Esophagus muscularis mucosa (tissue), 4 donors: ENCODE measurements around the gene PLCD3. TPM values are rescaled to one million over a fixed set of nuclear protein-coding genes. Genes with fewer than 3 reads are reported as not detected.

Source experiments
- DNase-seq: peaks from one replicate; pipeline ENCODE4 v3.0.0-alpha.2; 2017; ENCODE audit errors: extremely low spot score
- H3K27ac ChIP-seq, 4 donors: fragments of 200-600 bp; sonication (generic); replicated peaks in 1 of 4; 1 replicate in 3 of 4; 2 replicates in 1 of 4; pipeline ENCODE4 v1.5.1; 2016 to 2019; ENCODE audit warnings: mild to moderate bottlenecking in 1 of 4
- H3K27me3 ChIP-seq, 4 donors: fragments of 200-600 bp; sonication (generic); one replicate each; pipeline versions ENCODE4 v1.5.1 to v1.6.0; 2016 to 2019
- H3K36me3 ChIP-seq, 4 donors: fragments of 200-600 bp; sonication (generic); one replicate each; pipeline ENCODE4 v1.5.1; 2016 to 2019
- H3K4me1 ChIP-seq, 4 donors: fragments of 200-600 bp; sonication (generic); one replicate each; pipeline ENCODE4 v1.5.1; 2016 to 2019
- H3K4me3 ChIP-seq, 4 donors: fragments of 200-600 bp; sonication (generic); 1 replicate in 2 of 4; 2 replicates in 2 of 4; pipeline ENCODE4 v1.5.1; 2016 to 2019; ENCODE audit warnings: mild to moderate bottlenecking in 4 of 4, moderate library complexity in 1 of 4
- H3K9me3 ChIP-seq, 4 donors: fragments of 200-600 bp; sonication (generic); 1 replicate in 3 of 4; 2 replicates in 1 of 4; pipeline ENCODE4 v1.5.1; 2016 to 2019
- EP300 ChIP-seq: sonication (generic); formaldehyde crosslinking; IDR thresholded peaks from one replicate; pipeline ENCODE4 v1.6.1; 2017; ENCODE audit warnings: antibody characterized with exemption
- POLR2A ChIP-seq: fragments of 450-650 bp; IDR thresholded peaks from one replicate; pipeline ENCODE4 v1.6.1; 2017; ENCODE audit warnings: antibody characterized with exemption, moderate library complexity, mild to moderate bottlenecking, low read depth
- POLR2AphosphoS5 ChIP-seq, 2 donors: sonication (generic); formaldehyde crosslinking; IDR thresholded peaks; one replicate each; pipeline ENCODE4 v1.6.1; 2017; ENCODE audit warnings: antibody characterized with exemption in 2 of 2
- WGBS: methylation state at CpG from one replicate; pipeline ENCODE4 v1.1.5; 2018; 5-methylcytosine and 5-hydroxymethylcytosine counted together
- intact Hi-C: fragments of 100-400 bp; cut with DNase I; formaldehyde crosslinking; loops from one replicate; pipeline ENCODE4 v1.15.1; 2023
- total RNA-seq, 4 donors: library from RNA; depleted of rRNA; stranded (reverse); fragments of >200 nt; gene quantifications; one replicate each; pipeline versions ENCODE4 v1.1.0 to v1.2.1, GENCODE V29; 2016
- TF ChIP-seq, protein P1 (sequence below), 3 experiments: fragments of 200-600 bp in 2 of 3; fragments of 450-650 bp in 1 of 3; sonication (generic) in 2 of 3; IDR thresholded peaks; one replicate each; pipeline ENCODE4 v1.5.1; 2017 to 2019; ENCODE audit warnings: antibody characterized with exemption in 3 of 3, mild to moderate bottlenecking in 2 of 3, moderate library complexity in 1 of 3

The PLCD3 gene, protein sequence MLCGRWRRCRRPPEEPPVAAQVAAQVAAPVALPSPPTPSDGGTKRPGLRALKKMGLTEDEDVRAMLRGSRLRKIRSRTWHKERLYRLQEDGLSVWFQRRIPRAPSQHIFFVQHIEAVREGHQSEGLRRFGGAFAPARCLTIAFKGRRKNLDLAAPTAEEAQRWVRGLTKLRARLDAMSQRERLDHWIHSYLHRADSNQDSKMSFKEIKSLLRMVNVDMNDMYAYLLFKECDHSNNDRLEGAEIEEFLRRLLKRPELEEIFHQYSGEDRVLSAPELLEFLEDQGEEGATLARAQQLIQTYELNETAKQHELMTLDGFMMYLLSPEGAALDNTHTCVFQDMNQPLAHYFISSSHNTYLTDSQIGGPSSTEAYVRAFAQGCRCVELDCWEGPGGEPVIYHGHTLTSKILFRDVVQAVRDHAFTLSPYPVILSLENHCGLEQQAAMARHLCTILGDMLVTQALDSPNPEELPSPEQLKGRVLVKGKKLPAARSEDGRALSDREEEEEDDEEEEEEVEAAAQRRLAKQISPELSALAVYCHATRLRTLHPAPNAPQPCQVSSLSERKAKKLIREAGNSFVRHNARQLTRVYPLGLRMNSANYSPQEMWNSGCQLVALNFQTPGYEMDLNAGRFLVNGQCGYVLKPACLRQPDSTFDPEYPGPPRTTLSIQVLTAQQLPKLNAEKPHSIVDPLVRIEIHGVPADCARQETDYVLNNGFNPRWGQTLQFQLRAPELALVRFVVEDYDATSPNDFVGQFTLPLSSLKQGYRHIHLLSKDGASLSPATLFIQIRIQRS
- 100 to 1,000 TPM in 2 of 4 donors, 10 to 100 TPM in 2; 49.4 to 154 (median 106) TPM for total RNA-seq

DNA sequence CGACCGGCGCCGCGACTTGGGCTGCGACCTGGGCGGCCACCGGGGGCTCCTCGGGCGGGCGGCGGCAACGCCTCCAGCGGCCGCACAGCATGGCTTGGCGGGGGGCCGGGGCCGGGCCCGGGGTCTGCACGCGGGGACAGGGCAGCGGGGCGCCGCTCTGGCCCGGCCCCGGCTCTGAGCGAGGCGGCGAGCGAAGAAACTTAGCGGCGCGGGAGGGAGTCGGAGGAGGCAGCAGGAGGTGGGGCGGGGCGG is at the start of gene PLCD3:
TSS of gene PLCD3 (minus strand) at position 196 of the 252 bp plus-strand sequence. CDS start at position 91, 105 bp downstream.
- intact Hi-C loops = loop anchor here (5.0 kb wide), 4 partner anchors 35 to 355 kb away; no protein-coding TSS in a partner anchor
- peaks cover 57 to 79% (median 69%) of the 10 kb centered on the region in 4 donors for H3K4me1 ChIP-seq
- no peaks in the 10 kb centered on the region for H3K9me3 ChIP-seq
- no peak for DNase-seq
- no CpG with 5 or more reads among the region's 36 CpGs for WGBS
- H3K27ac ChIP-seq = peak within 1 kb of the TSS; percentile 97 to 99 (median 98)
- TF ChIP-seq POLR2AphosphoS5 (IDR thresholded peaks at IDR 0.05) = no peak
- no peak for TF ChIP-seq EP300
- no peak for TF ChIP-seq POLR2A
- TF ChIP-seq, protein P1, sequence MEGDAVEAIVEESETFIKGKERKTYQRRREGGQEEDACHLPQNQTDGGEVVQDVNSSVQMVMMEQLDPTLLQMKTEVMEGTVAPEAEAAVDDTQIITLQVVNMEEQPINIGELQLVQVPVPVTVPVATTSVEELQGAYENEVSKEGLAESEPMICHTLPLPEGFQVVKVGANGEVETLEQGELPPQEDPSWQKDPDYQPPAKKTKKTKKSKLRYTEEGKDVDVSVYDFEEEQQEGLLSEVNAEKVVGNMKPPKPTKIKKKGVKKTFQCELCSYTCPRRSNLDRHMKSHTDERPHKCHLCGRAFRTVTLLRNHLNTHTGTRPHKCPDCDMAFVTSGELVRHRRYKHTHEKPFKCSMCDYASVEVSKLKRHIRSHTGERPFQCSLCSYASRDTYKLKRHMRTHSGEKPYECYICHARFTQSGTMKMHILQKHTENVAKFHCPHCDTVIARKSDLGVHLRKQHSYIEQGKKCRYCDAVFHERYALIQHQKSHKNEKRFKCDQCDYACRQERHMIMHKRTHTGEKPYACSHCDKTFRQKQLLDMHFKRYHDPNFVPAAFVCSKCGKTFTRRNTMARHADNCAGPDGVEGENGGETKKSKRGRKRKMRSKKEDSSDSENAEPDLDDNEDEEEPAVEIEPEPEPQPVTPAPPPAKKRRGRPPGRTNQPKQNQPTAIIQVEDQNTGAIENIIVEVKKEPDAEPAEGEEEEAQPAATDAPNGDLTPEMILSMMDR (IDR thresholded peaks at IDR 0.05) = no peak
- peak within 1 kb of the TSS; percentile 87 to 97 (median 88) for H3K4me3 ChIP-seq
- H3K27me3 ChIP-seq = no peaks in the 10 kb centered on the region
- peaks cover 0 to 3% (median 0%) of the 10 kb centered on the region in 4 donors for H3K36me3 ChIP-seq

DNA sequence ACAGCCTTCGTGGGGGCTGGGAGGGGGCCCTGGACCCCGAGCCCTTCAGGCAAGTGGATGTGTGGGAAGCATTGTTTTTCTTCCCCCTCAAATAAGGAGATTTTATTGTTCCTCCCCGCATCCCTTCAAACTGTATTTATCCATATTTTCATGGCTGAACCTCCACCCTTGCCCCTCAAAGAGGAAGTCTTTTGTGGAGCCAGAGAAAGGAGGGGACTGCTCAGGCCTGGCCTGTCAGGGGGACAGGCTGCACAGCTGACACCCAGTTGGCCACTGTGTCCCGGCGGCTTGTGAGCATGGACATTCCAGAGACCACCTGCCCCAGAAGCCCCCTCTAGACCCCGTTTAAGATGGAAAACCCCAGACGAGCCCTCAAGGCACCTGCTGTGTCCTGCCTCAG is 45.2 kb upstream of the PLCD3 start:
- no peak for DNase-seq
- Histone ChIP-seq H3K4me3 (no peak overlapping the region), H3K27me3 (no peaks in the 10 kb centered on the region), H3K27ac (peak overlapping the region in 1 of 4 donors; percentile 20), H3K9me3 (no peaks in the 10 kb centered on the region), H3K36me3 (no peaks in the 10 kb centered on the region), H3K4me1 (peaks cover 5 to 30% (median 26%) of the 10 kb centered on the region in 4 donors)
- 77% methylated on average over 5 of the region's 7 CpGs for WGBS
- intact Hi-C loops = no loop called here
- TF ChIP-seq EP300 (no peak), POLR2A (no peak), POLR2AphosphoS5 (IDR thresholded peaks at IDR 0.05) (no peak)
- TF ChIP-seq, protein P1 (IDR thresholded peaks at IDR 0.05) = no peak

DNA sequence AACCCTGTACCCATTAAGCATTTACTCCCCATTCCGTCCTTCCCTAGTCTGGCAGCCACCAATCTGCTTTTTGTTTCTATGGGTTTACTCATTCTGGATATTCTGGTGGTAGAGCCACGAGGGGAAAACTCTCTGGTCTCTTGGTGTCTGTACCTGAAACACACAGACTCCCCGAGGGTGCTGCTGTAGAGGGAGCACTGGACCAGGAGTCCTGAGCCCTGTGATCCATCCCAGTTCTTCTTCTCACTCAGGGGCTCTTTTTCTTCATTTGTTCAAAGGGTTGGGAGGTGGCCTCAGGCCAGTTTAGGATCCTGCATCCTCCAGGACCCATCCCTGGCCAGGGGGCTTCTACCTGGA is 43.4 kb upstream of the PLCD3 start:
- peaks cover 22 to 48% (median 45%) of the 10 kb centered on the region in 4 donors for H3K4me1 ChIP-seq
- peak overlapping the region; percentile 66 to 81 (median 72) for H3K27ac ChIP-seq
- DNase-seq = no peak
- WGBS = 80% methylated on average over 3 of the region's 3 CpGs
- TF ChIP-seq POLR2A (no peak), EP300 (no peak), POLR2AphosphoS5 (IDR thresholded peaks at IDR 0.05) (no peak)
- TF ChIP-seq, protein P1 (IDR thresholded peaks at IDR 0.05) = no peak
- H3K36me3 ChIP-seq = no peaks in the 10 kb centered on the region
- H3K4me3 ChIP-seq = no peak overlapping the region
- H3K9me3 ChIP-seq = no peaks in the 10 kb centered on the region
- intact Hi-C loops = no loop called here
- H3K27me3 ChIP-seq = no peaks in the 10 kb centered on the region

DNA sequence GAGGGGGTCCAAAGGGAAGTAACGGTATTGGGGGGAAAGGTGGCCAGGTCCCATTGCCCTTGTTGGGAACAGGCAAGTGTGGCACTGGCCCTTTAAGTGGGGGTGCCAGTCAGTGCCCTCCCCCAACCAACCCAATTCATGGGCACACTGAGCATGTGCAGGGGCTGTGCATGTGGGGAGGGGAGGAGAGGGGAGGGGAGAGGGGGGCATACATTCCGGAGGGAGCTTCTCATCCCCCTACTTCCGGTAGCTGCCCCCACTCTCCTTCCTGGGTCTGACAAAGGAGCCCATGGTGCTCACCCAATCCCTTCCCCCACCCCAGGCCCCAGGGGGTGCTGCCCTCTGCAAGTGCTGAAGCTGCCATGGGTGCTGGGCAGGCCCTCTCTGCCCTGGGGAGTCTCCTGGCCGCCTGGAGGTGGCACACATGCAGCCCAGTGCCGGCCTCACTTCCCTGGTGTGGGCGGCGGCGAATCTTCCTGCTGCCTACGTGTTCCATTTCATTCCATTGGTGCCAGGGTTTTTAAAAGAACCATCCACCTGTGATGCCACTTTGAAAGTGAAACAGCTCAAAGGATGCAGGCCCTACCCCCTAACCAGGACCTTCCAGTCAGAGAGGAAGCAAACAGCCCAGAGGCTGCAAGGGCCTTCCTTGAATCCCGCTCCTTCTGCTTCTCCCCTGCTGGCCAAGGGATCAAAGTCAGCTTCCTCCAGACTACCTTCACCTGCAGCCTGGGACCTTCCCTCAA is 40.4 kb upstream of the PLCD3 start:
- Histone ChIP-seq H3K27me3 (no peaks in the 10 kb centered on the region), H3K4me1 (peaks cover 25 to 57% (median 54%) of the 10 kb centered on the region in 4 donors), H3K4me3 (peak overlapping the region; percentile 48 to 63 (median 52)), H3K9me3 (no peaks in the 10 kb centered on the region), H3K27ac (peak overlapping the region; percentile 88 to 97 (median 90)), H3K36me3 (peaks cover 0 to 12% (median 10%) of the 10 kb centered on the region in 4 donors)
- 27% methylated on average over 8 of the region's 10 CpGs for WGBS
- TF ChIP-seq POLR2A = no peak
- peak; percentile 35 to 42 for TF ChIP-seq POLR2AphosphoS5 (IDR thresholded peaks at IDR 0.05)
- TF ChIP-seq, protein P1 (IDR thresholded peaks at IDR 0.05) = peak in 1 of 3 experiments; percentile 8
- no peak for TF ChIP-seq EP300
- intact Hi-C loops = no loop called here
- no peak for DNase-seq
